ENCODE results near the gene PNMA6E.

PNMA6E gene

GRCh38 chrX:153382563-153383482 is 18.3 kb downstream of the PNMA6E start:
- no peak for DNase-seq

DNA sequence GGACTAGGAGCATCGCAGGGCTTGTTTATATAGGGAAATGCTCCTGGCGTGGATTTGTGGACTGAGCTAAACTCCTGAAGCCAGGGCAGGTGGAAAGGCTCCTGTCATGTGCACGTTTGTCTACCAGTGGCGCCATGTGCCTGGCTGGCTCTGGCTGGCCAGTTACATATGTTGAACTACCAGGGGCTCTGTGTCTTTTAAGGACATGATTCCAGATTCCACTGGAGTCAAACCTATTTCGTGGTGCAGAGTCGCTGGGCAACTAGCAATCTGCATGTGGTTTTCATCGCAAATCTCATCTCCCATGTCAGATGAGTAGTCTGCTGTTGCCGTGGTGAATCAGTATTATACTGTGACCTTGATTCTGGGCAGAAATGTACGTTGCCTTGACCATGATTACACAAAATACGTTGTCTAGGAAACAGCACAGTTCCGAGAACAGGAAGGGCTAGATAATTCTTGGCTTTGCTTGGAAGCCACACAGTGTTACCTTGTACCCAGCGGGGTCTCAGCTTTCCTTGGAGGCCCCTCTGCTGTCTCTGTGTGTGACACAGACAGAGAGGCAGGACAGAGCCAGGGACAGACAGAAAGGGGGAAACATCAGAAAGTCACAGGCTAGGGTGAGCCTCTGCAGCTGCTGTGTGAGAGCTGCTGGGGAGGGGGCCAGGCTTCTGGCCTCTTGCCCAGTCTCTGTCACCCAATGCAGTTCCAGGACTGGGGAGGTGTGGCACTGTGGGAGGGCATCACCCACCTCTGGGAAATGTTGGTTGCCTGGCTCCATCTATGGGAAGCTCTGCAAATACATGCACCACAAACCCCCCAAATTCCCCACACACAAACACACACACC is 19.2 kb downstream of the PNMA6E start:
- peak; percentile 95 for DNase-seq

DNA sequence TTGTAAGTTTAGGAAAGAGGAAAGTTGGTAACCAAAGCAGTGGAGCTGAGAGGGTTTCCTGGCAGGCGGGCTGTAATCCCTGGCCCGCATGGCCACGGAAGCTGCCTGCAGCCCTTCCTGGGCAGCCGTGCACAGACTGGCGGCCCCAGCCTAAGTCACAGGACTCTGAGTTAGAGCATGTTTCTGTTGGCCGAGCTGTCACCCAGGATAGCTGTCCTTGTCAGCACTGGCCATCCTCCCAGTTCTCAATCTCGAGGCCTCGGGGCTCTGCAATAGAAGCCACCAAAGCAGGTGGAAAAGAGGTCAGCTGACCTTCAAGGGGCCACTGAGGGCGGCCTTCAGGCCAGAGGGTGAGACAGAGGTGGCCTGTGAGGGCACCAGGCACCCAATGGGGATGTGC is 20.5 kb downstream of the PNMA6E start:
- DNase-seq, result no peak

GRCh38 chrX:153379971-153380581 is 21.1 kb downstream of the PNMA6E start:
- peak; percentile 44 for DNase-seq

DNA sequence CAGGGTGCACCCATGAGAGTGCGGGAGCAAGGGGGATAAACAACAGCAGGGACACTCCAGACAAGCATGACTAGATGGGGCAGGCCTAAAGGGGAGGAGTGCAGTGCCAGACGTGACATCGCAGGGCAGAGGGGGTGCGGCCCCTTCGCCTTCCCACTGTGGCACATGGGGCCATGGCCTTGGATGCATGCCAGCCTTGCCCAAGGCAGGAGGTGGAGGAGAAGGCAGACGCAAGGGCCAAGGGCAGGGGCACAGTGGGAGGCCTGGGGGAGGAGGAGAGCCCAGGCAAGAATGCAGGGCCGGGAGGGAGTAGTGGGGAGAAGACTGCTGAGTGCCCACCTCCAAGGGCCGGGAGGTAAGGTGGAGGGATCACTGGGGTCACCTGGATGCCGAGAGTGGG is 21.6 kb downstream of the PNMA6E start:
- DNase-seq, result no peak

DNA sequence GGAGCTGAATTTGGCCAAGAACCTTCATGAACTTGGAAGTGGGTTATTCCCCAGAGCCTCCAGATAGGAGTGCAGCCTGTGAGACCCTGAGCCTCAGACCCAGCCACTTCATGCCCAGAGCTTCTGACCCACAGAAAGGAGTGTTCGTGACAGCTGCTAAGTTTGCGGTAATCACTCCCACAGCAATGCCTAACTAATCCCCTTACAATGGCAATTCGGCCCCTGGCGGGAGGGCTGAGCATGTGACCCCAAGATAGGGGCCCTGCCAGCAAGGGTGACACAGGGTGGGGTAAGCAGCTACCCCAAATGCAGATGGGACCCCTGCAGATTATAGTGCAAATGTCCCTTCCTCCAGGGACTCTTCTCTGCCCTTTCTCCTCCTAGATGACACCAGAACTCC is 22.5 kb downstream of the PNMA6E start:
- no peak for DNase-seq

GRCh38 chrX:153377727-153378126 is 23.4 kb downstream of the PNMA6E start:
- DNase-seq, result no peak

DNA sequence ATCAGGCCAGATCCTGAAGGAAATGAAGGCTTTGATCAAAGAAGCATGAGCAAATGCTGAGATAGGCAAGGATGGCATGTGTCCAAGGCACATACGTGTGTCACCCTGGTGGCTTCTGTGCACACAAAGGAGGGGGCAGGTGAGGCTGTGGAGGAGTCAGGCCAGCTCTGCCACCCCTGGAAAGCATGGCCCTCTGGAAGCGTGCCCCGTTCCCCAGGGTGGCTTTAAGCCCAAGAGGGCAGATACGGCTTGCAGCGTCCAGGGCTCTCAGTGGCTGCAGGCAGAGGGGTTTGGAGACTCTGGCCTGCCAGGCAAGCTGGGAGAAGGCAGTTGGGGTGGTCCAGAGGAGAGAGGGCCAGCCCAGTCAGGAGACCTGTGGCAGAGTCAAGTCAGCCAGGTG is 25.6 kb downstream of the PNMA6E start:
- DNase-seq, result no peak

- no peak for DNase-seq
These were observed 26.7 kb downstream of the PNMA6E start for GRCh38 chrX:153374426-153374825.

- no peak for DNase-seq
These were observed 28.2 kb downstream of the PNMA6E start for GRCh38 chrX:153372949-153373348.

GRCh38 chrX:153371256-153371655 is 29.9 kb downstream of the PNMA6E start:
- DNase-seq, result no peak

GRCh38 chrX:153370293-153371055 is 30.7 kb downstream of the PNMA6E start:
- no peak for DNase-seq

GRCh38 chrX:153366878-153367538 is 34.1 kb downstream of the PNMA6E start:
- DNase-seq, result no peak

DNA sequence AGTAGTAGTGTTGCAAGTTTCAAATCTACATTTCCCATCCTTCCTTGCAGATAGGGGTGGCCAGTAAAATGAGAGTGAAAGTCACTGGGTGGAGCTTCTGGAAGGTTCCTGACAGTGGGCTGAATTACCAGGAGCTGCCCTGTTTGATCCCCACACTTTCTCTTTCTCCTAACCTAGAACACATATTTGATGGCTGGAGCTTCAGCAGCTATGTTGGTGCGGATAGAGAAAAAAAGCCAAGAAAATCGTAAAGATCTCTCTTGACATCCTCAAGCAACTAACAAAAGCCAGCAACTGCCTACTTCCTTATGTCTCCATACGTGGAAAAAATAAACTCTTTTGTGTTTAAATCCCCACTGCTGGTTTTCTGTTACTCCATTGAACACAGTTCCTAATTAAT is 35.0 kb downstream of the PNMA6E start:
- DNase-seq, result no peak

GRCh38 chrX:153365670-153366069 is 35.5 kb downstream of the PNMA6E start:
- no peak for DNase-seq

DNA sequence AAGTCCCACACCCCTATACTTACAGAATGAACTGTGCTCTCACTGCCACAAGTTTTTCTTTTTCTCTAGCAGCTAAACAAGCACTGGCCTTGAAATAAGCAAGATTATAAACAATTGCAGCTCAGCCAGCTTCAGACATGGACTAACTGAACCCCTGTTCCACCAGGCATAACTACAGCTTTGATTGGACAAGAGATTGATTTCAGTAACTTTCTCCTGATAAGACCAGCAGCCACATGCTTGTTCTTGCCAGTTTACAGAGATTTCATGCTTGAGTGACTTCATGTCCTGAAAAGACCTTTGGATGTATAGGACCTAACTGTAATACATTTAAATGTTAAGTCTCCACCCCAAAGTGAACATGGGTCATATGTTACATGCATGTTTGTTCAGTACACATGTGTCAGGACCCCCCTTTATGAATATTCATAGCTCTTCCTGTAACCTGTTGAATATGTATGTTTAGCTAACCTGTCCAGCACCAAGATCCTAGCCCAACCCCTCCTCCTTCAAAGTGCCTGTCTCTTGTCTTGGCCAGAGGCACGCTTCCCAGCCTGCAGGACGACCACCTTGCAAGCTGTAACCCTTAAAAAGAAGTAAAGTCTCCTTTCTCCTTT is 39.3 kb downstream of the PNMA6E start:
- no peak for DNase-seq

DNA sequence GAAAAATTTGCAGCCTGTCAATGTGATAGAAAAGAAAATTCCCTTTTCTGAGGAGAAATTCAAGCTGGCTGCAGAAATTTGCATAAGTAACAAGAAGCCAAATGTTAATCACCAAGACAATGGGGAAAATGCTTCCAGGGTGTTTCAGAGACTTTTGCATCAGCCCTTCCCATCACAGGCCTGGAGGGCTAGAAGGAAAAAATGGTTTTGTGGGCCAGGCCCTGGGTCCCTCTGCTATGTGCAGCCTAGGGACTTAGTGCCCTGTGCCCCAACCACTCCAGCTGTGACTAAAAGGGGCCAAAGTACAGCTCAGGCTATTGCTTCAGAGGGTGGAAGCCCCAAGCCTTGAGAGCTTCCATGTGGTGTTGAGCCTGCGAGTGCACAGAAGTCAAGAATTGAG is 43.3 kb downstream of the PNMA6E start:
- no peak for DNase-seq

GRCh38 chrX:153353416-153353815 is 47.7 kb downstream of the PNMA6E start:
- no peak for DNase-seq

- DNase-seq, result no peak
These were observed 48.3 kb downstream of the PNMA6E start for GRCh38 chrX:153352858-153353257.

GRCh38 chrX:153351981-153352380 is 49.2 kb downstream of the PNMA6E start:
- no peak for DNase-seq

DNA sequence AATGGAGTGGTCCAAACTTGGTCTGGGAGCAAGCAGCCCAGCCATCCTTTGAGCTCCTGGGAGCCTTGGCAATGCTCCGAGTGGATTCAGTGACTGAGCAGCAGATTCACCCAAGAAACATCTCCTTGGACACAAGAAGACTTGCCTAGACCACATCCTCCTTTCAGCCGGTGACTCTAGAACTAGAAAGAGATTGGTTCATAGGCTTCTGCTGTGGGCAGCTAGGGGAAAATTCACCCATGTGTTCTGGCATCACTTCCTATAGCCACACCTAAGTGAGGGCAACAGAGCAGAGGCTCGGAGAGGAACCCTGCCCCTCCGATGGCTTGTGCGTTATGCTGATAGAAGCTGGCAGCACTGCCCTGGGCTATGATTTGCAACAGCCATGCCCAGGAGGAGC is 51.2 kb downstream of the PNMA6E start:
- DNase-seq, result no peak

GRCh38 chrX:153348421-153348820 is 52.7 kb downstream of the PNMA6E start:
- no peak for DNase-seq

Data from NCI-H1105 (cell line).